Activated B cell treated with CpG ODN at 0.5 μM for 24 hours (primary cell): ENCODE measurements around the gene MRPS27. TPM values are rescaled to one million over a fixed set of nuclear protein-coding genes. Genes with fewer than 3 reads are reported as not detected.

Experiments used
- ATAC-seq: fragments of 200-7000 bp; cut with Tn5 transposase; one replicate; pipeline ENCODE4 v1.10.0; 2021; ENCODE audit warnings: low read depth, mild to moderate bottlenecking, moderate library complexity
- CTCF ChIA-PET: fragments of 350-600 bp; sonication (Branson Sonifier 250); formaldehyde crosslinking; loops from one replicate; lab custom pipeline; 2021; ENCODE audit warnings: antibody characterized with exemption; lab: Charles Lee
- POLR2A ChIA-PET: fragments of 350-600 bp; sonication (Branson Sonifier 250); formaldehyde crosslinking; loops from one replicate; lab custom pipeline; 2021; ENCODE audit warnings: antibody characterized with exemption; lab: Charles Lee
- DNase-seq: peaks from one replicate; pipeline ENCODE4 v3.0.0; 2022
- H3K27ac Mint-ChIP-seq: one replicate; pipeline ENCODE4 v1.8.0; 2020; ENCODE audit warnings: mixed read lengths
- H3K27me3 Mint-ChIP-seq: one replicate; pipeline ENCODE4 v1.8.0; 2021; ENCODE audit warnings: mixed read lengths
- H3K36me3 Mint-ChIP-seq: one replicate; pipeline ENCODE4 v1.8.0; 2021; ENCODE audit warnings: low read depth, mixed read lengths
- H3K4me1 Mint-ChIP-seq: one replicate; pipeline ENCODE4 v1.8.0; 2021; ENCODE audit warnings: mixed read lengths
- H3K4me3 Mint-ChIP-seq: one replicate; pipeline ENCODE4 v1.8.0; 2020; ENCODE audit warnings: mild to moderate bottlenecking, mixed read lengths
- H3K9me3 Mint-ChIP-seq: one replicate; pipeline ENCODE4 v1.8.0; 2020; ENCODE audit warnings: mixed read lengths
- CTCF ChIP-seq: fragments of 200-600 bp; IDR thresholded peaks from one replicate; pipeline ENCODE4 v1.8.0; 2022; ENCODE audit warnings: antibody characterized with exemption, mild to moderate bottlenecking
- intact Hi-C: fragments of 100-400 bp; cut with micrococcal nuclease; formaldehyde crosslinking; loops from one replicate; pipeline ENCODE4 v1.15.1; 2024
- total RNA-seq: library from RNA; stranded (reverse); gene quantifications from 2 replicates; pipeline ENCODE4 v1.2.3, GENCODE V29; 2022

The MRPS27 gene
- total RNA-seq, 1 donor from 2014 or later = 69.2 TPM

- TF ChIP-seq CTCF = no peak
- Mint-ChIP-seq H3K27me3 (no peaks in the 10 kb centered on the region), H3K4me1 (peaks cover 11% of the 10 kb centered on the region), H3K27ac (no peak overlapping the region), H3K9me3 (no peaks in the 10 kb centered on the region), H3K36me3 (peaks cover 7% of the 10 kb centered on the region), H3K4me3 (no peak overlapping the region)
- ATAC-seq = peak; percentile 68
- intact Hi-C loops = loop anchor here (1.0 to 10.0 kb wide), 5 partner anchors 158 to 836 kb away; no protein-coding TSS in a partner anchor
- ChIA-PET CTCF (interaction anchor here (0.6 to 3.2 kb wide), 7 partner anchors 10 to 454 kb away, joined by 3 to 59 read pairs (median 6); partner anchors contain the start of gene TNPO1), POLR2A (no interaction called here)
- DNase-seq = no peak
Observed at GRCh38 chr5:72366324-72366976, 46.4 kb upstream of the MRPS27 start.

GRCh38 chr5:72364951-72365350 lies 44.9 kb upstream of the MRPS27 start:
- DNase-seq = no peak
- no peak overlapping the region for H3K4me3 Mint-ChIP-seq
- ATAC-seq = no peak
- H3K27ac Mint-ChIP-seq = no peak overlapping the region
- CTCF ChIA-PET = interaction anchor here (0.8 to 3.2 kb wide), 5 partner anchors 159 to 454 kb away, joined by 3 to 59 read pairs (median 3); partner anchors contain the start of gene TNPO1
- peaks cover 11% of the 10 kb centered on the region for H3K4me1 Mint-ChIP-seq
- TF ChIP-seq CTCF = no peak
- H3K9me3 Mint-ChIP-seq = no peaks in the 10 kb centered on the region
- POLR2A ChIA-PET = no interaction called here
- intact Hi-C loops = loop anchor here (5.0 to 10.0 kb wide), 2 partner anchors 480 to 837 kb away; no protein-coding TSS in a partner anchor
- no peaks in the 10 kb centered on the region for H3K27me3 Mint-ChIP-seq
- peaks cover 16% of the 10 kb centered on the region for H3K36me3 Mint-ChIP-seq

- Mint-ChIP-seq H3K27me3 (no peaks in the 10 kb centered on the region), H3K4me1 (peaks cover 6% of the 10 kb centered on the region), H3K27ac (no peak overlapping the region), H3K4me3 (no peak overlapping the region), H3K36me3 (peaks cover 23% of the 10 kb centered on the region), H3K9me3 (no peaks in the 10 kb centered on the region)
- ChIA-PET CTCF (interaction anchor here (0.8 to 1.4 kb wide), 2 partner anchors 160 to 455 kb away, joined by 3 read pairs; no protein-coding TSS in a partner anchor), POLR2A (no interaction called here)
- DNase-seq (no peak), ATAC-seq (no peak)
- no peak for TF ChIP-seq CTCF
- intact Hi-C loops = loop anchor here (10.0 kb wide), 1 partner anchor 481 kb away; no protein-coding TSS in a partner anchor
Observed at GRCh38 chr5:72364171-72364570, 44.1 kb upstream of the MRPS27 start.

- H3K27ac Mint-ChIP-seq = no peak overlapping the region
- ChIA-PET CTCF (interaction anchor here (1.4 kb wide), 1 partner anchor 161 kb away, joined by 3 read pairs; no protein-coding TSS in a partner anchor), POLR2A (no interaction called here)
- DNase-seq (no peak), ATAC-seq (no peak)
- H3K36me3 Mint-ChIP-seq = peaks cover 30% of the 10 kb centered on the region
- no peak for TF ChIP-seq CTCF
- H3K27me3 Mint-ChIP-seq = no peaks in the 10 kb centered on the region
- H3K4me3 Mint-ChIP-seq = no peak overlapping the region
- H3K9me3 Mint-ChIP-seq = no peaks in the 10 kb centered on the region
- intact Hi-C loops = loop anchor here (10.0 kb wide), 1 partner anchor 482 kb away; no protein-coding TSS in a partner anchor
- peaks cover 4% of the 10 kb centered on the region for H3K4me1 Mint-ChIP-seq
Observed at GRCh38 chr5:72363166-72363802, 43.2 kb upstream of the MRPS27 start.

- no peak for ATAC-seq
- Mint-ChIP-seq H3K4me3 (no peak overlapping the region), H3K36me3 (peaks cover 35% of the 10 kb centered on the region), H3K4me1 (no peaks in the 10 kb centered on the region), H3K27me3 (no peaks in the 10 kb centered on the region), H3K9me3 (no peaks in the 10 kb centered on the region), H3K27ac (no peak overlapping the region)
- DNase-seq = no peak
- CTCF ChIA-PET = no interaction called here
- no peak for TF ChIP-seq CTCF
- POLR2A ChIA-PET = no interaction called here
- intact Hi-C loops = loop anchor here (10.0 kb wide), 1 partner anchor 485 kb away; no protein-coding TSS in a partner anchor
Observed at GRCh38 chr5:72359886-72360285, 39.8 kb upstream of the MRPS27 start.
